ENCODE results near the gene ALKBH4. TPM values are rescaled to one million over a fixed set of nuclear protein-coding genes. Genes with fewer than 3 reads are reported as not detected.

ALKBH4 gene
- polyA plus RNA-seq, 1 donor from 2014 or later: 27.2 TPM

DNA sequence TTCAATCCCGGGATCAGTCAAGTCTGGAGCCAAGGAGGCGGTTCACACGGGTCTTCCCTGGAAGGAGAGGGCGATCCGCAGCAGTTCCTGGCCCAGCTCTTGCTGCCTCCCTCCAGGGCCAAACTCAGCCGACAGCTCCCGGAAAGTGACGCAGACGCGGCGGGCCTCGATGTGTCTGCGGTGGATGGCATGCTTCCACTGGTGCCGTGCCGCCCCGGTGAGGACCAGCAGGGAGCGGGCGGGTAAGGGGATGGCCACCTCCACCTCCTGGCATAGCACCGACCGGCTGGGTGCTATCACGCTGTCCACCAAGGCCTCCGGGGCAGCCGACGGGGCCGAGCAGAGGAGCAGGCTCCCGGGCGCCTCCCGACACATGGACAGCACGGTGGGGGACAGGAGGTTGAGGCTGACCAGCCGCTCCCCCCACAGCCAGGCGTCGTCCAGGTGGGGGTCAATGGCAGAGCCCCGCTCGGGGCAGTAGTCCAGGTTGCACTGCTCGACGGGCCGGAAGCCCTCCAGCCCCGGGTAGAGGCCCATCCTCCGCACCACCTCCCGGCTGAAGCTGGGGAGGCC lies 7.2 kb downstream of the ALKBH4 start:
- TF ChIP-seq, protein P1, sequence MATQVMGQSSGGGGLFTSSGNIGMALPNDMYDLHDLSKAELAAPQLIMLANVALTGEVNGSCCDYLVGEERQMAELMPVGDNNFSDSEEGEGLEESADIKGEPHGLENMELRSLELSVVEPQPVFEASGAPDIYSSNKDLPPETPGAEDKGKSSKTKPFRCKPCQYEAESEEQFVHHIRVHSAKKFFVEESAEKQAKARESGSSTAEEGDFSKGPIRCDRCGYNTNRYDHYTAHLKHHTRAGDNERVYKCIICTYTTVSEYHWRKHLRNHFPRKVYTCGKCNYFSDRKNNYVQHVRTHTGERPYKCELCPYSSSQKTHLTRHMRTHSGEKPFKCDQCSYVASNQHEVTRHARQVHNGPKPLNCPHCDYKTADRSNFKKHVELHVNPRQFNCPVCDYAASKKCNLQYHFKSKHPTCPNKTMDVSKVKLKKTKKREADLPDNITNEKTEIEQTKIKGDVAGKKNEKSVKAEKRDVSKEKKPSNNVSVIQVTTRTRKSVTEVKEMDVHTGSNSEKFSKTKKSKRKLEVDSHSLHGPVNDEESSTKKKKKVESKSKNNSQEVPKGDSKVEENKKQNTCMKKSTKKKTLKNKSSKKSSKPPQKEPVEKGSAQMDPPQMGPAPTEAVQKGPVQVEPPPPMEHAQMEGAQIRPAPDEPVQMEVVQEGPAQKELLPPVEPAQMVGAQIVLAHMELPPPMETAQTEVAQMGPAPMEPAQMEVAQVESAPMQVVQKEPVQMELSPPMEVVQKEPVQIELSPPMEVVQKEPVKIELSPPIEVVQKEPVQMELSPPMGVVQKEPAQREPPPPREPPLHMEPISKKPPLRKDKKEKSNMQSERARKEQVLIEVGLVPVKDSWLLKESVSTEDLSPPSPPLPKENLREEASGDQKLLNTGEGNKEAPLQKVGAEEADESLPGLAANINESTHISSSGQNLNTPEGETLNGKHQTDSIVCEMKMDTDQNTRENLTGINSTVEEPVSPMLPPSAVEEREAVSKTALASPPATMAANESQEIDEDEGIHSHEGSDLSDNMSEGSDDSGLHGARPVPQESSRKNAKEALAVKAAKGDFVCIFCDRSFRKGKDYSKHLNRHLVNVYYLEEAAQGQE (IDR thresholded peaks at IDR 0.05; ENCODE audit: borderline replicate concordance): no peak
- TF ChIP-seq, protein P2, sequence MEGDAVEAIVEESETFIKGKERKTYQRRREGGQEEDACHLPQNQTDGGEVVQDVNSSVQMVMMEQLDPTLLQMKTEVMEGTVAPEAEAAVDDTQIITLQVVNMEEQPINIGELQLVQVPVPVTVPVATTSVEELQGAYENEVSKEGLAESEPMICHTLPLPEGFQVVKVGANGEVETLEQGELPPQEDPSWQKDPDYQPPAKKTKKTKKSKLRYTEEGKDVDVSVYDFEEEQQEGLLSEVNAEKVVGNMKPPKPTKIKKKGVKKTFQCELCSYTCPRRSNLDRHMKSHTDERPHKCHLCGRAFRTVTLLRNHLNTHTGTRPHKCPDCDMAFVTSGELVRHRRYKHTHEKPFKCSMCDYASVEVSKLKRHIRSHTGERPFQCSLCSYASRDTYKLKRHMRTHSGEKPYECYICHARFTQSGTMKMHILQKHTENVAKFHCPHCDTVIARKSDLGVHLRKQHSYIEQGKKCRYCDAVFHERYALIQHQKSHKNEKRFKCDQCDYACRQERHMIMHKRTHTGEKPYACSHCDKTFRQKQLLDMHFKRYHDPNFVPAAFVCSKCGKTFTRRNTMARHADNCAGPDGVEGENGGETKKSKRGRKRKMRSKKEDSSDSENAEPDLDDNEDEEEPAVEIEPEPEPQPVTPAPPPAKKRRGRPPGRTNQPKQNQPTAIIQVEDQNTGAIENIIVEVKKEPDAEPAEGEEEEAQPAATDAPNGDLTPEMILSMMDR (IDR thresholded peaks at IDR 0.05; ENCODE audit: poor library complexity, severe bottlenecking): no peak
- TF ChIP-seq EP300 (conservative IDR thresholded peaks at IDR 0.05; ENCODE audit: poor library complexity, severe bottlenecking): no peak
- TF ChIP-seq TAF1 (IDR thresholded peaks at IDR 0.05; ENCODE audit: low read depth): no peak
- Histone ChIP-seq H3K4me3 (ENCODE audit: low read length) (no peak overlapping the region), H3K36me3 (ENCODE audit: insufficient read depth, low read length) (no peaks in the 10 kb centered on the region)

DNA sequence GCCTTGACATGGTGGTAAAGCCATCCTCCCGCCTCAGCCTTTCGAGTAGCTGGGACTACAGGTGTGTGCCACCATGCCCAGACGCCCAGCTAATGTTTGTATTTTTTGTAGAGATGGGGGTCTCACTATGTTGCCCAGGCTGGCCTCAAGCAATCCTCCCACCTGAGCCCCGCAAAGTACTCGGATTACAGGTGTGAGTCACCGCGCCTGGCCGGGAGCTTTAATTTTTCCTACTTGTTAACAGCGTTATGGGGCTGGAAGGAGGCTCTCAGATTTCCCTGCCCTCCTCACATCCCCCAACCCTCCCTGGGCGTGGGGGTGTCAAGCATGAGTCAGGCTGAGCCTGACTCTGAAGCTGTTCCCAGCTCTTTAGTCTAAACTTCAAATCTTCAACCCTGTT lies 8.3 kb downstream of the ALKBH4 start:
- Histone ChIP-seq H3K9ac (ENCODE audit: low read length) (no peak overlapping the region), H3K4me3 (ENCODE audit: low read length) (no peak overlapping the region), H3K36me3 (ENCODE audit: insufficient read depth, low read length) (no peaks in the 10 kb centered on the region), H3K27me3 (ENCODE audit: insufficient read depth, low read depth, low read length) (no peaks in the 10 kb centered on the region), H3K9me2 (ENCODE audit: insufficient read depth, low read length) (no peaks in the 10 kb centered on the region), H3K27ac (ENCODE audit: low read length) (no peak overlapping the region), H3K79me2 (replicated peaks; ENCODE audit: insufficient read depth, low read length) (no peaks in the 10 kb centered on the region), H2AFZ (ENCODE audit: low read depth, low read length) (no peak overlapping the region), H3K9me3 (ENCODE audit: low read length) (no peaks in the 10 kb centered on the region), H3F3A (ENCODE audit: insufficient read depth, low read length, poor library complexity, severe bottlenecking) (no peaks in the 10 kb centered on the region), H3K4me2 (ENCODE audit: low read length) (no peak overlapping the region), H4K20me1 (ENCODE audit: insufficient read depth) (no peaks in the 10 kb centered on the region)
- TF ChIP-seq EP300 (conservative IDR thresholded peaks at IDR 0.05; ENCODE audit: poor library complexity, severe bottlenecking): no peak
- TF ChIP-seq SMC3 (conservative IDR thresholded peaks at IDR 0.05; ENCODE audit: poor library complexity): no peak
- no peak for TF ChIP-seq RAD21 (conservative IDR thresholded peaks at IDR 0.05)
- TF ChIP-seq, protein P1 (IDR thresholded peaks at IDR 0.05; ENCODE audit: borderline replicate concordance): no peak

More for the DNA sequence above, 7.2 kb downstream of the ALKBH4 start:
- Histone ChIP-seq H3K9me2 (ENCODE audit: insufficient read depth, low read length) (no peaks in the 10 kb centered on the region), H3F3A (ENCODE audit: insufficient read depth, low read length, poor library complexity, severe bottlenecking) (no peaks in the 10 kb centered on the region), H3K27me3 (ENCODE audit: insufficient read depth, low read depth, low read length) (no peaks in the 10 kb centered on the region), H3K9me3 (ENCODE audit: low read length) (no peaks in the 10 kb centered on the region), H3K9ac (ENCODE audit: low read length) (no peak overlapping the region), H3K4me2 (ENCODE audit: low read length) (no peak overlapping the region), H3K79me2 (replicated peaks; ENCODE audit: insufficient read depth, low read length) (peaks cover 5% of the 10 kb centered on the region), H2AFZ (ENCODE audit: low read depth, low read length) (no peak overlapping the region), H4K20me1 (ENCODE audit: insufficient read depth) (no peaks in the 10 kb centered on the region), H3K27ac (ENCODE audit: low read length) (no peak overlapping the region)
